GM06990 (cell line): ENCODE data around the gene KREMEN2.

Experiments
- DNase-seq: peaks from one replicate; pipeline ENCODE4 v3.0.0-alpha.2; 2011; ENCODE audit not compliant: insufficient read length; ENCODE audit errors: extremely low read depth
- H3K27me3 ChIP-seq: replicated peaks from 2 replicates; pipeline ENCODE4 v1.6.0; 2011; ENCODE audit warnings: low read length; ENCODE audit not compliant: control insufficient read depth, insufficient read depth
- H3K36me3 ChIP-seq: 2 replicates; pipeline ENCODE4 v1.5.1; 2011; ENCODE audit warnings: low read length; ENCODE audit not compliant: control insufficient read depth, insufficient read depth
- H3K4me3 ChIP-seq: replicated peaks from 2 replicates; pipeline ENCODE4 v1.5.1; 2011; ENCODE audit warnings: low read depth, mild to moderate bottlenecking, control low read depth, low read length
- CTCF ChIP-seq: IDR thresholded peaks from 2 replicates; pipeline ENCODE4 v1.5.1; 2011; ENCODE audit warnings: low read length, control low read depth, mild to moderate bottlenecking, inconsistent platforms; ENCODE audit not compliant: insufficient read depth, poor library complexity, severe bottlenecking

Gene KREMEN2

GRCh38 chr16:2966043-2966807, 2.1 kb downstream of the KREMEN2 start:
- Histone ChIP-seq H3K4me3 (peak overlapping the region; percentile 25; the same call in 1 of the 2 replicates), H3K27me3 (no peaks in the 10 kb centered on the region), H3K36me3 (peaks cover 2% of the 10 kb centered on the region)
- no peak for TF ChIP-seq CTCF
- DNase-seq, result peak; percentile 33

- Histone ChIP-seq H3K4me3 (no peak overlapping the region), H3K27me3 (no peaks in the 10 kb centered on the region), H3K36me3 (peaks cover 2% of the 10 kb centered on the region)
- no peak for TF ChIP-seq CTCF
- DNase-seq, result peak; percentile 26
Measured at GRCh38 chr16:2966808-2967191, 2.7 kb downstream of the KREMEN2 start.

GRCh38 chr16:2967211-2967631, 3.1 kb downstream of the KREMEN2 start:
- H3K36me3 ChIP-seq, result peaks cover 2% of the 10 kb centered on the region
- no peak for TF ChIP-seq CTCF
- no peak overlapping the region for H3K4me3 ChIP-seq
- peak; percentile 26 for DNase-seq
- no peaks in the 10 kb centered on the region for H3K27me3 ChIP-seq

- no peak for TF ChIP-seq CTCF
- DNase-seq, result no peak
- no peak overlapping the region for H3K4me3 ChIP-seq
- peaks cover 2% of the 10 kb centered on the region for H3K36me3 ChIP-seq
- no peaks in the 10 kb centered on the region for H3K27me3 ChIP-seq
Measured at GRCh38 chr16:2967721-2968161, 3.7 kb downstream of the KREMEN2 start.

GRCh38 chr16:2968368-2968737, 4.3 kb downstream of the KREMEN2 start:
- DNase-seq, result no peak
- H3K4me3 ChIP-seq, result peak overlapping the region; percentile 88

More at GRCh38 chr16:2968368-2968737, 4.3 kb downstream of the KREMEN2 start:
- H3K36me3 ChIP-seq, result peaks cover 3% of the 10 kb centered on the region
- H3K27me3 ChIP-seq, result no peaks in the 10 kb centered on the region
- TF ChIP-seq CTCF, result no peak
